M059J (cell line): ENCODE measurements around the gene PILRB. TPM values are rescaled to one million over a fixed set of nuclear protein-coding genes. Genes with fewer than 3 reads are reported as not detected.

Source experiments
- DNase-seq: peaks from one replicate; pipeline ENCODE4 v3.0.0-alpha.2; 2012; ENCODE audit warnings: low read depth
- total RNA-seq: library from RNA; depleted of rRNA; stranded (reverse); fragments of >200 nt; shearing (Covaris generic); gene quantifications from 2 replicates; pipeline ENCODE4 v1.2.3, GENCODE V29; 2014; rRNA removed

The PILRB gene
- total RNA-seq, 1 experiment from 2014 or later = 8.0 TPM

DNA sequence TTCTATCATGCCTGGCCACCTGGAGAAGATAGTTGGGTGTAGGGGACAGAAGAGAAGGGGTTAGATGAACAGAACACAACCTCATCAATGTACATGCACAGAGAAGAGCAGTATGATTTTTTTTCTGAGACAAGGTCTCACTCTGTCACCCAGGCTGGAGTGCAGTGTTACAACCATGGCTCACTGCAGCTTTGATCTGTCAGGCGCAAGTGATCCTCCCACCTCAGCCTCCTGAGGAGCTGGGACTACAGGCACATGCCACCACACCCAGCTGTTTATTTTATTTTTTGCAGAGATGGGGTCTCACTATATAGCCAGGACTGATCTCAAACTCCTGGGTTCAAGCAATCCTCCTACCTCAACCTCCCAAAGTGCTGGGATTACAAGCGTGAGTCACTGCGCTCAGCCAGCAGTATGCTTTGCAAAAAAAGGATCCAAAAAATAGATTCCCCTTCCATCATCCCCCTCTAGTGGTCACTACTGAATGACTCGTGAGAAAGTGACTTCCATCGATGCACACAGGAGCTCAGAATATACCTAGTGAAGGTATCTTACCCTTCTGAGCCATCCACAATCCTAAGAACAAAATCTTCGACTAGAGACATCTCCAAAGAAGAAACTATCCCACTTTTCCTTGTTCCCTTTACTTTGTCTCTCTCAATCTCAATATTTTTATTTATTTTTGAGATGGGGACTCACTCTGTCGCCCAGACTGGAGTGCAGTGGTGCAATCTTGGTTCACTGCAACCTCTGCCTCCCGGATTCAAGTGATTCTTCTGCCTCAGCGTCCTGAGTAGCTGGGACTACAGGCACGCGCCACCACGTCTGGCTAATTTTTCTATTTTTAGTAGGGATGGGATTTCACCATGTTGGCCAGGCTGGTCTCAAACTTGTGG lies 49.6 kb downstream of the PILRB start:
- peak; percentile 85 for DNase-seq

DNA sequence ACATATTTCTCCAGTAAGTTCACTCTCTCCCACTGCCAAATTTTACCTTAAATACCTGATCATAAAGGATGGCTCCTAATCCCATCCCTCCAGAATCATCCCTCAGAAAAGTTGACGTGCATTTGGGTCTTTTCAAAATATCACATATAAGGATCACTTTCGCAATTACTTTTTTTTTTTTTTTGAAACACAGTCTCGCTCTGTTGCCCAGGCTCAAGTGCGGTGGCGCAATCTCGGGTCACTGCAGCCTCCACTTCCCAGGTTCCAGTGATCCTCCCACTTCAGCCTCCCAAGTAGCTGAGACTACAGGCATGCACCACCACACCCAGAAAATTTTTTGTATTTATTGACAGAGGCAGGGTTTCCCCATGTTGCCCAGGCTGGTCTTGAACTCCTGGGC lies 53.2 kb downstream of the PILRB start:
- no peak for DNase-seq

DNA sequence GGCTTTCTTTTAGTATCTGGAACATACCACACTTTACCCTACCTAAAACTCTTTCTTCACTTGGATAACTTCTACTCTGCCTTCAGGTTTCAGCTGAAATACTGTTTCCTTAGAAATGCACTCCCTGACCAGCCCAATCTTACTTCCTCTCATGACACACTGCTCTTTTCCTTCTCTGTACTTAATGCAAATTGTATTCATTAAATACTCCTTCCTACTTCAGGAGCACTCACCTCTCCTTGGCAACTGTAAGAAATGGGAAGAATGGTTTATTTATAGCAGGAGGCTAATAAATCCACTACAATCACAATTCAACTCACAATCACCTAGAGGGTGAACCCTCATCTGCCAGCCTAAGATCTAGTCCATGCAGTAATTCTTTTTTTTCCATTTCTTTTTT lies 55.4 kb downstream of the PILRB start:
- DNase-seq = no peak

DNA sequence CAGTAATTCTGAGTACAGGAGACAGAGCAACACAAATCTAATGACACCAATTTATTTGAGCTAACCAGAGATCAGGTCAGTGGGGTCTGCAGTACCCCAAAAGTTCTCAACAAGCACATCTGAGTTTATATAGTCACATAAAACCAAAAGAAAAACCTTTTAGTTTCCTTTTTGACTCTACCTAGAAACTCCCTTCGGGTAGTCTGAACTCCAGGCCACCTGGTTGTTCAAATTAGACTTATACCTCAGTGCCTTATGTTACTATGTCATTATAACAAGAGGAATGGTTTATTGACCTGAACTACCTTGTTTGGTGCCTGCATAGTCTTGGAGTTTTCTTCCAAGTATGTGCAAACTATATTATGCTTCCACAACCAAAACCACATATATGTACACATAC lies 56.0 kb downstream of the PILRB start:
- DNase-seq = no peak

DNA sequence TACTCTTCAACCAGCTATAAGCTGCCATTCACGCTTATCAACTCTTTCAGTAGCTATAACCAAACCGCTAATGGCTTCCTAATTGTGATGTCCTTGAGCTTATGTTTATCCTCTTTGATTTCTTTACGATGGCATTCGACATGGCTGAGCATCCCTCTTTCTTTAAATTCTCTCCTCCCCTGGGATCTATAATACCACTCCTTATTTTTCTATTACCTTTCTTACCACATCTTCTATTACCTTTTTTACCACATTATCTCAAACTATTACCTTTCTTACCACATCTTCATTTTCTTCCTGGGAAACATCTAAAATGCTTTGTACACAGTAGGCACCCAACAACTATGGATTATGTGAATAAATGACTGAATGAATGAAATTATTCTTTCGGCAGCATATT lies 57.5 kb downstream of the PILRB start:
- no peak for DNase-seq

Other genes starting within 250 kb of the PILRB start
- 60.7 and 93.2 TPM in 2 replicates for gene TAF6, start 238.8 kb upstream of the PILRB start, total RNA-seq
- gene CNPY4, start 238.5 kb upstream of the PILRB start, total RNA-seq = 24.1 and 33.6 TPM in 2 replicates
- gene MBLAC1, start 231.2 kb upstream of the PILRB start, total RNA-seq = 4.6 and 4.8 TPM in 2 replicates
- 145 and 157 TPM in 2 replicates for gene LAMTOR4, start 209.2 kb upstream of the PILRB start, total RNA-seq
- 6.4 and 10.5 TPM in 2 replicates for gene TRAPPC14, start 199.4 kb upstream of the PILRB start, total RNA-seq
- 1.9 and 3.9 TPM in 2 replicates for gene GAL3ST4, start 189.5 kb upstream of the PILRB start, total RNA-seq
- gene GPC2, start 180.7 kb upstream of the PILRB start, total RNA-seq = 2.8 and 4.2 TPM in 2 replicates
- 8.3 and 10.5 TPM in 2 replicates for gene STAG3, start 180.2 kb upstream of the PILRB start, total RNA-seq
- not detected in 2 replicates for gene PVRIG, start 138.2 kb upstream of the PILRB start, total RNA-seq
- not detected in 2 replicates for gene SPDYE3, start 50.4 kb upstream of the PILRB start, total RNA-seq
- gene PILRA, start 15.4 kb downstream of the PILRB start, total RNA-seq = 0.54 TPM in 1 of 2 replicates, not detected in the other
- 5.2 and 7.8 TPM in 2 replicates for gene ZCWPW1, start 70.6 kb downstream of the PILRB start, total RNA-seq
- 32.7 and 48.2 TPM in 2 replicates for gene MEPCE, start 71.7 kb downstream of the PILRB start, total RNA-seq
- 17.7 and 23.7 TPM in 2 replicates for gene PPP1R35, start 78.4 kb downstream of the PILRB start, total RNA-seq
- 2.4 TPM in 1 of 2 replicates, not detected in the other for gene SPACDR, start 106.1 kb downstream of the PILRB start, total RNA-seq
- 28.1 and 43.6 TPM in 2 replicates for gene TSC22D4, start 121.1 kb downstream of the PILRB start, total RNA-seq
- gene NYAP1, start 125.8 kb downstream of the PILRB start, total RNA-seq = 0.02 TPM in 1 of 2 replicates, not detected in the other
- 10.9 and 24.0 TPM in 2 replicates for gene AGFG2, start 181.1 kb downstream of the PILRB start, total RNA-seq
- gene SAP25, start 215.8 kb downstream of the PILRB start, total RNA-seq = not detected in 2 replicates
- gene LRCH4, start 228.0 kb downstream of the PILRB start, total RNA-seq = 12.2 and 16.0 TPM in 2 replicates
- 0.05 and 0.44 TPM in 2 replicates for gene FBXO24, start 228.2 kb downstream of the PILRB start, total RNA-seq
- 7.8 and 10.3 TPM in 2 replicates for gene PCOLCE, start 244.2 kb downstream of the PILRB start, total RNA-seq